HepG2 (cell line): ENCODE measurements around the gene CD4. TPM values are rescaled to one million over a fixed set of nuclear protein-coding genes. Genes with fewer than 3 reads are reported as not detected.

Source experiments
- ATAC-seq: fragments of 200-7000 bp; cut with Tn5 transposase; 3 replicates; pipeline ENCODE4 v1.9.1; 2020; ENCODE audit warnings: mild to moderate bottlenecking, moderate library complexity
- BruUV-seq: library from RNA; stranded (reverse); fragments of 400-500 nt; replicated peaks from 2 replicates; lab custom pipeline; 2021; lab: Mats Ljungman, UMichigan
- CTCF ChIA-PET: fragments of 300-600 bp; formaldehyde crosslinking; extraction: SDS; loops from one replicate; lab custom pipeline; 2021; ENCODE audit warnings: low total read pairs, inconsistent platforms, low intra/inter-chr PET ratio; lab: Yijun Ruan, JAX
- POLR2A ChIA-PET: fragments of 350-600 bp; sonication (Branson Sonifier 250); formaldehyde crosslinking; loops from one replicate; lab custom pipeline; 2020; ENCODE audit warnings: antibody characterized with exemption, inconsistent platforms; lab: Yijun Ruan, JAX
- DNase-seq: peaks from one replicate; pipeline ENCODE4 v3.0.0-alpha.2; 2015; ENCODE audit warnings: low spot score
- FAIRE-seq: peaks from 3 replicates; lab custom pipeline; 2011; peaks lifted over from hg19 to GRCh38; lab: Jason Lieb, UNC
- H2AFZ ChIP-seq: one replicate; pipeline ENCODE4 v1.6.1; 2011; ENCODE audit warnings: low read length, inconsistent platforms
- H3K27ac ChIP-seq: fragments of 300-600 bp; 3 replicates; pipeline ENCODE4 v1.8.0; 2011; ENCODE audit warnings: mixed run types, mild to moderate bottlenecking, mixed read lengths, low read length, inconsistent platforms; ENCODE audit not compliant: insufficient read depth; ENCODE audit errors: extremely low read length
- H3K27me3 ChIP-seq, 2 experiments: fragments of 200-600 bp in 1 of 2; 2 replicates in 1 of 2; 3 replicates in 1 of 2; pipeline versions ENCODE4 v1.6.0 to v1.8.0; 2011; ENCODE audit warnings: low read length in 2 of 2, mild to moderate bottlenecking in 2 of 2, moderate library complexity in 2 of 2, inconsistent platforms in 1 of 2; ENCODE audit not compliant: insufficient read depth in 2 of 2, control insufficient read depth in 1 of 2
- H3K36me3 ChIP-seq, 2 experiments: fragments of 200-600 bp in 1 of 2; replicated peaks in 1 of 2; 2 replicates in 1 of 2; 3 replicates in 1 of 2; pipeline versions ENCODE4 v1.5.1 to v1.8.0; 2011; ENCODE audit warnings: low read length in 2 of 2, inconsistent platforms in 1 of 2; ENCODE audit not compliant: insufficient read depth in 2 of 2, control insufficient read depth in 1 of 2
- H3K4me1 ChIP-seq: 2 replicates; pipeline ENCODE4 v1.5.1; 2012; ENCODE audit warnings: low read length, inconsistent platforms; ENCODE audit not compliant: insufficient read depth
- H3K4me2 ChIP-seq: 2 replicates; pipeline ENCODE4 v1.6.0; 2011; ENCODE audit warnings: low read depth, low read length, inconsistent platforms
- H3K4me3 ChIP-seq, 3 experiments: fragments of 200-600 bp in 1 of 3; sonication (generic), shearing (Covaris generic) in 1 of 3; replicated peaks in 1 of 3; 2 replicates each; pipeline ENCODE4 v1.5.1; 2011 to 2016; ENCODE audit warnings: low read length in 3 of 3, inconsistent platforms in 2 of 3, low read depth in 2 of 3, mild to moderate bottlenecking in 2 of 3, control low read depth in 1 of 3, mixed read lengths in 1 of 3; ENCODE audit not compliant: insufficient read depth in 1 of 3
- H3K79me2 ChIP-seq: one replicate; pipeline ENCODE4 v1.6.1; 2011; ENCODE audit warnings: low read length, inconsistent platforms; ENCODE audit not compliant: insufficient read depth
- H3K9ac ChIP-seq: 2 replicates; pipeline ENCODE4 v1.6.0; 2011; ENCODE audit warnings: mild to moderate bottlenecking, low read depth, low read length, inconsistent platforms; ENCODE audit not compliant: insufficient read depth
- H3K9me3 ChIP-seq: 2 replicates; pipeline ENCODE4 v1.5.1; 2012; ENCODE audit warnings: mild to moderate bottlenecking, low read length
- H4K20me1 ChIP-seq: 2 replicates; pipeline ENCODE4 v1.6.0; 2011; ENCODE audit warnings: inconsistent platforms, mild to moderate bottlenecking, low read length, moderate library complexity; ENCODE audit not compliant: insufficient read depth
- AGO1 ChIP-seq: fragments of 200-400 bp; formaldehyde crosslinking; IDR thresholded peaks from 2 replicates; pipeline ENCODE4 v1.6.1; 2017; ENCODE audit warnings: mild to moderate bottlenecking, low read depth, low read length, moderate library complexity; ENCODE audit not compliant: poor library complexity, severe bottlenecking
- BCLAF1 ChIP-seq: fragments of 450-650 bp; IDR thresholded peaks from 2 replicates; pipeline ENCODE4 v1.6.1; 2017; ENCODE audit warnings: mild to moderate bottlenecking
- KMT2B ChIP-seq: IDR thresholded peaks from 2 replicates; pipeline ENCODE4 v1.6.1; 2016; ENCODE audit warnings: missing genetic modification reagents, missing compliant biosample characterization
- MAFF ChIP-seq: IDR thresholded peaks from 2 replicates; pipeline ENCODE4 v1.6.1; 2011; ENCODE audit warnings: low read depth, low read length, improper control_type of control experiment
- MED8 ChIP-seq: sonication (generic); formaldehyde crosslinking; IDR thresholded peaks from 2 replicates; pipeline ENCODE4 v1.8.1; 2023; ENCODE audit warnings: mild to moderate bottlenecking, missing genetic modification reagents; ENCODE audit not compliant: insufficient replicate concordance
- NAIF1 ChIP-seq: sonication (generic); formaldehyde crosslinking; IDR thresholded peaks from 2 replicates; pipeline ENCODE4 v1.5.0; 2020; ENCODE audit warnings: mild to moderate bottlenecking, missing genetic modification reagents, borderline replicate concordance
- ONECUT2 ChIP-seq: sonication (generic); formaldehyde crosslinking; IDR thresholded peaks from 2 replicates; pipeline ENCODE4 v1.4.0; 2020; ENCODE audit warnings: missing genetic modification reagents
- TERF1 ChIP-seq: sonication (generic); formaldehyde crosslinking; IDR thresholded peaks from 2 replicates; pipeline ENCODE4 v1.8.0; 2022; ENCODE audit warnings: mild to moderate bottlenecking, missing genetic modification reagents, moderate library complexity
- TFDP1 ChIP-seq: IDR thresholded peaks from 2 replicates; pipeline ENCODE4 v1.6.1; 2016; ENCODE audit warnings: missing compliant biosample characterization, missing genetic modification reagents, borderline replicate concordance
- ZNF556 ChIP-seq: sonication (generic); formaldehyde crosslinking; IDR thresholded peaks from 2 replicates; pipeline ENCODE4 v1.4.0; 2020; ENCODE audit warnings: mild to moderate bottlenecking, missing genetic modification reagents, borderline replicate concordance
- ZNF557 ChIP-seq: sonication (generic); formaldehyde crosslinking; IDR thresholded peaks from 2 replicates; pipeline ENCODE4 v1.4.0; 2020; ENCODE audit warnings: missing genetic modification reagents
- ZNF672 ChIP-seq: sonication (generic); formaldehyde crosslinking; IDR thresholded peaks from 2 replicates; pipeline ENCODE4 v1.8.1; 2022; ENCODE audit warnings: missing genetic modification reagents
- ZSCAN22 ChIP-seq: sonication (generic); formaldehyde crosslinking; IDR thresholded peaks from 2 replicates; pipeline ENCODE4 v1.4.0; 2020; ENCODE audit warnings: mild to moderate bottlenecking, missing genetic modification reagents
- WGBS: methylation state at CpG from one replicate; pipeline ENCODE4 v1.1.6; 2017; ENCODE audit warnings: low lambda C conversion rate; 5-methylcytosine and 5-hydroxymethylcytosine counted together
- in situ Hi-C: cut with HindIII; loops from 2 replicates; pipeline ENCODE4 v1.10.0; 2017; ENCODE audit warnings: low pct_unique_long_range_greater_than_20kb; ENCODE audit not compliant: extremely low pct_ligation_motif_present
- intact Hi-C: fragments of 100-400 bp; cut with micrococcal nuclease; formaldehyde crosslinking; loops from one replicate; pipeline ENCODE4 v1.10.0; 2022; ENCODE audit not compliant: unreplicated experiment
- polyA plus RNA-seq, 8 experiments: library from polyadenylated mRNA; depleted of rRNA in 3 of 8; stranded (reverse) in 7 of 8; unstranded in 1 of 8; fragments of >200 nt; fragmentation: Illumina TruSeq in 4 of 8; extraction: Trizol in 4 of 8; gene quantifications; 2 replicates each; pipeline versions ENCODE4 v1.2.1 to v1.2.3, GENCODE V29; 2011 to 2016; ENCODE audit warnings: low read depth in 4 of 8, missing spikeins in 1 of 8, mixed read lengths in 1 of 8; ENCODE audit not compliant: insufficient read depth in 1 of 8
- total RNA-seq, 5 experiments: library from RNA; depleted of rRNA; stranded (reverse); fragments of >200 nt; fragmentation: Illumina TruSeq; extraction: Trizol; gene quantifications; 2 replicates each; pipeline ENCODE4 v1.2.3, GENCODE V29; 2016; ENCODE audit warnings: low read depth in 1 of 5

Gene CD4
- total and polyA plus RNA-seq, 2 of the 13 experiments (the other 11 are each of a cell fraction or from before 2014, with no cell fraction given) = 0.07 to 0.95 TPM

DNA sequence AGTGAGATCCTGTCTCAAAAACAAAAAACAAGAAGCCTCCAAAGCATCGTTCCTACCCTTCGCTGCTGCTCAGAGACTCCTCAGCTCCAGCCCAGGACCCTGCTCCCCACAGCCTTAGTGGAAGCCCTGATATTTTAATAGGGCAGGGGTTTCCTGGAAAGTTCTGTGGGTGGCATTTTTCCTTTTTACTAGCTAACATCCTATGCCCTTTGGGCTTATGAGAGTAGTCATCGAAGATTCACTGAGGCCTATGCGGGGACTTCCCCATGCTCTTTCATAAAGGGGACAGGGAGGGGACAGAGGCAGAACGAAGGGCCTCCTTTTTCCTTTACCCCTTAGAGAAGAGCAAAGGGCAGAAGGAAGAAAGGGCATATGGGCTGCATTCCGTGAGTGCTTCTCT lies 8.8 kb upstream of the CD4 start:
- Histone ChIP-seq H3K9me3 (no peaks in the 10 kb centered on the region), H3K4me1 (peaks cover 77% of the 10 kb centered on the region), H3K79me2 (no peaks in the 10 kb centered on the region), H3K36me3 (no peaks in the 10 kb centered on the region), H3K4me3 (no peak overlapping the region), H3K9ac (0 out of 2 replicates have a peak overlapping the region, but pooled peaks have one; percentile 16), H4K20me1 (no peaks in the 10 kb centered on the region), H3K27ac (no peak overlapping the region), H3K27me3 (peaks cover 2 to 16% of the 10 kb centered on the region in 2 experiments; a peak in 2 of 5 replicates), H2AFZ (no peak overlapping the region), H3K4me2 (peak overlapping the region; percentile 8; the same call in 1 of the 2 replicates)
- DNase-seq (no peak), ATAC-seq (no peak), FAIRE-seq (no peak)
- BruUV-seq = no TSS peak
- 48% methylated on average over 6 of the region's 6 CpGs for WGBS
- ChIA-PET POLR2A (interaction anchor here (1.4 to 3.1 kb wide), 3 partner anchors 9 to 27 kb away, joined by 3 to 15 read pairs (median 11); partner anchors contain the start of gene MLF2), CTCF (interaction anchor here (2.9 kb wide), 1 partner anchor 27 kb away, joined by 54 read pairs; the partner anchor contains the start of gene MLF2)
- intact Hi-C loops (no loop called here), in situ Hi-C loops (loop anchor here (5.0 kb wide), 1 partner anchor 33 kb away; no protein-coding TSS in a partner anchor)
- TF ChIP-seq ZSCAN22 = no peak
- no peak for TF ChIP-seq TFDP1 (CRISPR knock-in tag)

GRCh38 chr12:6782119-6782518 lies 7.2 kb upstream of the CD4 start:
- H3K4me3 ChIP-seq = no peak overlapping the region
- peaks cover 2 to 16% of the 10 kb centered on the region in 2 experiments; a peak in 2 of 5 replicates for H3K27me3 ChIP-seq
- no peak for TF ChIP-seq ZNF557 (CRISPR knock-in tag)
- TF ChIP-seq ZNF556 (CRISPR knock-in tag) = no peak
- no peak for TF ChIP-seq BCLAF1
- no peak for TF ChIP-seq ZNF672 (CRISPR knock-in tag)
- TF ChIP-seq AGO1 = no peak
- no peak for TF ChIP-seq ONECUT2 (CRISPR knock-in tag)
- TF ChIP-seq MAFF = no peak
- no peak for TF ChIP-seq NAIF1 (CRISPR knock-in tag)
- no peak for TF ChIP-seq MED8
- TF ChIP-seq KMT2B (CRISPR knock-in tag) = no peak
- no peak for TF ChIP-seq TERF1

More at GRCh38 chr12:6782119-6782518, 7.2 kb upstream of the CD4 start:
- WGBS = 57% methylated on average over 4 of the region's 6 CpGs
- CTCF ChIA-PET = no interaction called here
- H3K9ac ChIP-seq = no peak overlapping the region
- BruUV-seq = no TSS peak
- H3K27ac ChIP-seq = no peak overlapping the region
- DNase-seq (no peak), ATAC-seq (no peak), FAIRE-seq (no peak)
- no peak overlapping the region for H3K4me2 ChIP-seq
- no peaks in the 10 kb centered on the region for H3K79me2 ChIP-seq
- H3K4me1 ChIP-seq = peaks cover 61% of the 10 kb centered on the region
- intact Hi-C loops (no loop called here), in situ Hi-C loops (loop anchor here (5.0 kb wide), 1 partner anchor 35 kb away; no protein-coding TSS in a partner anchor)
- POLR2A ChIA-PET = interaction anchor here (0.9 to 3.1 kb wide), 3 partner anchors 10 to 58 kb away, joined by 4 to 11 read pairs (median 4); partner anchors contain the start of genes COPS7A and MLF2
- no peaks in the 10 kb centered on the region for H3K9me3 ChIP-seq
- no peaks in the 10 kb centered on the region for H4K20me1 ChIP-seq
- H2AFZ ChIP-seq = no peak overlapping the region
- H3K36me3 ChIP-seq = no peaks in the 10 kb centered on the region
